Measurements from ENCODE around the gene FBH1.

FBH1 gene

DNA sequence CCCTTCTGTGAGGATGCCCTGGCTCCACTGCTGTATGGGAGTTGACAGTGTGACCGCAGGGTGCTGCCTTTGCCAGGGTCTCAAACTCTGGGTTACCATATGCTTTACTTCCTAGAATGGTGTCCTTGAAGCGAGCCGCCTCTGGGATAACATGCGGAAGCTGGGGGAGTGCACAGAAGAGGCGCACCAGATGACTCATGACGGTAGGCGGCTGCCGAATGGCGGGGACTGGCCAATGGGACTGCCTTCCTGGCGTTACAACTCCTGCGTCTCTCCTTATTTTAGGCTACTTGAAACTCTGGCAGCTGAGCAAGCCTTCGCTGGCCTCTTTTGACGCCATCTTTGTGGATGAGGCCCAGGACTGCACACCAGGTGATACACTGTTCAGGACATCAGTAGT, 27.3 kb downstream of the FBH1 start:
- DNase-seq (ENCODE audit: low read depth): no peak
- TF ChIP-seq, protein P1, sequence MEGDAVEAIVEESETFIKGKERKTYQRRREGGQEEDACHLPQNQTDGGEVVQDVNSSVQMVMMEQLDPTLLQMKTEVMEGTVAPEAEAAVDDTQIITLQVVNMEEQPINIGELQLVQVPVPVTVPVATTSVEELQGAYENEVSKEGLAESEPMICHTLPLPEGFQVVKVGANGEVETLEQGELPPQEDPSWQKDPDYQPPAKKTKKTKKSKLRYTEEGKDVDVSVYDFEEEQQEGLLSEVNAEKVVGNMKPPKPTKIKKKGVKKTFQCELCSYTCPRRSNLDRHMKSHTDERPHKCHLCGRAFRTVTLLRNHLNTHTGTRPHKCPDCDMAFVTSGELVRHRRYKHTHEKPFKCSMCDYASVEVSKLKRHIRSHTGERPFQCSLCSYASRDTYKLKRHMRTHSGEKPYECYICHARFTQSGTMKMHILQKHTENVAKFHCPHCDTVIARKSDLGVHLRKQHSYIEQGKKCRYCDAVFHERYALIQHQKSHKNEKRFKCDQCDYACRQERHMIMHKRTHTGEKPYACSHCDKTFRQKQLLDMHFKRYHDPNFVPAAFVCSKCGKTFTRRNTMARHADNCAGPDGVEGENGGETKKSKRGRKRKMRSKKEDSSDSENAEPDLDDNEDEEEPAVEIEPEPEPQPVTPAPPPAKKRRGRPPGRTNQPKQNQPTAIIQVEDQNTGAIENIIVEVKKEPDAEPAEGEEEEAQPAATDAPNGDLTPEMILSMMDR (conservative IDR thresholded peaks at IDR 0.05; ENCODE audit: low read length): no peak
- H3K4me3 ChIP-seq (ENCODE audit: low read length): no peak overlapping the region

DNA sequence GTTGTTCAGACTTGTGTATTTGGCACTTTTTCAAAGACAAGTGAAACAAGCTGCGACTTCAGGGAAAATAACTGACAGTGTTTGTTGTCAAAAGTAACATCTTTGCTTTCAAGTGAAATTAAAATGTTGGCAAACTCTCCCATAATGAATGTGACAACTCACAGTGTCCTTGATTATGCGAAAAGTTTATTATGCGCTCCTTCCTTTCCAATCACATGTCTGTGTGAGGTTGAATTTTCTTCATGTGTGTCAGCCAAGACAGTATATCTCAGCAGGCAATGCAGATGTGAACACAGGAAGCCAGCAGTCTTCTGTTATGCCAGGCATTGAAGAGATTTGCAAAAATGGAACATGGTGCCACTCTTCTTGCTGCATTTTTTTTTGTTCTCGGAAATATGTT, 28.7 kb downstream of the FBH1 start:
- TF ChIP-seq, protein P1 (conservative IDR thresholded peaks at IDR 0.05; ENCODE audit: low read length): no peak
- no peak for DNase-seq (ENCODE audit: low read depth)
- H3K4me3 ChIP-seq (ENCODE audit: low read length): no peak overlapping the region

- TF ChIP-seq, protein P1 (conservative IDR thresholded peaks at IDR 0.05; ENCODE audit: low read length): no peak
- no peak overlapping the region for H3K4me3 ChIP-seq (ENCODE audit: low read length)
- DNase-seq (ENCODE audit: low read depth): no peak
Measured at GRCh38 chr10:5919568-5919967, 29.5 kb downstream of the FBH1 start.

GRCh38 chr10:5921746-5922145, 31.7 kb downstream of the FBH1 start:
- DNase-seq (ENCODE audit: low read depth): no peak
- no peak overlapping the region for H3K4me3 ChIP-seq (ENCODE audit: low read length)
- TF ChIP-seq, protein P1 (conservative IDR thresholded peaks at IDR 0.05; ENCODE audit: low read length): no peak

DNA sequence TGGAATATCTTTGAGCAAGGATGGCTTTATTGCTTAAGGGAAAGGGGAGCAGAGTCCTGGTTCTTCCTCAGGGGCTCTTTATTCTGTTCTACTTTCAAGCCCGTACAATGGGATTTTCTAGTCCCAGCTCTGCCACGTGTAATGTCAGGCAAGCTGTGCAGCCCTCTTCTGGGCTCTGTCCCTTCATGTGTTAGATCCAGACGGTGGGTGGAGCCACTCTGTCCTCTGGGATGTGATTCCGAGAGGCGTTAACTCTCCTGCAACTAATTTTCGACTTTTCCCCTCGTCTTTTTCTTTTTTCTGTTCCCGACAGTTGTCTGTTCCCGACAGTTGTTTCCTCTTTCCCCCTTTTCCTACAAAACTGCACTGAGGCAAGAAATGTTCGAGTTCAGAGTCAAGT, 34.8 kb downstream of the FBH1 start:
- no peak overlapping the region for H3K4me3 ChIP-seq (ENCODE audit: low read length)
- DNase-seq (ENCODE audit: low read depth): no peak
- TF ChIP-seq, protein P1 (conservative IDR thresholded peaks at IDR 0.05; ENCODE audit: low read length): no peak

- TF ChIP-seq, protein P1 (conservative IDR thresholded peaks at IDR 0.05; ENCODE audit: low read length): no peak
- no peak overlapping the region for H3K4me3 ChIP-seq (ENCODE audit: low read length)
- peak; percentile 90 for DNase-seq (ENCODE audit: low read depth)
Measured at GRCh38 chr10:5927306-5927705, 37.3 kb downstream of the FBH1 start.

GRCh38 chr10:5929442-5929841, 39.4 kb downstream of the FBH1 start:
- TF ChIP-seq, protein P1 (conservative IDR thresholded peaks at IDR 0.05; ENCODE audit: low read length): no peak
- no peak overlapping the region for H3K4me3 ChIP-seq (ENCODE audit: low read length)
- no peak for DNase-seq (ENCODE audit: low read depth)

Data from AG10803 (cell line).